ENCODE measurements around the gene ERC2. TPM values are rescaled to one million over a fixed set of nuclear protein-coding genes. Genes with fewer than 3 reads are reported as not detected.

The ERC2 gene
- polyA plus RNA-seq, 1 experiment: 0.07 TPM

- H3K4me3 ChIP-seq (ENCODE audit: low read depth, low read length): no peak overlapping the region
- POLR2A ChIA-PET: interaction anchor here (1.1 kb wide), 1 partner anchor 111 kb away, joined by 11 read pairs; the partner anchor contains the start of gene WNT5A
- CTCF ChIA-PET: interaction anchor here (0.8 to 1.3 kb wide), 2 partner anchors 10 to 12 kb away, joined by 3 read pairs; no protein-coding TSS in a partner anchor
- TF ChIP-seq, protein P1, sequence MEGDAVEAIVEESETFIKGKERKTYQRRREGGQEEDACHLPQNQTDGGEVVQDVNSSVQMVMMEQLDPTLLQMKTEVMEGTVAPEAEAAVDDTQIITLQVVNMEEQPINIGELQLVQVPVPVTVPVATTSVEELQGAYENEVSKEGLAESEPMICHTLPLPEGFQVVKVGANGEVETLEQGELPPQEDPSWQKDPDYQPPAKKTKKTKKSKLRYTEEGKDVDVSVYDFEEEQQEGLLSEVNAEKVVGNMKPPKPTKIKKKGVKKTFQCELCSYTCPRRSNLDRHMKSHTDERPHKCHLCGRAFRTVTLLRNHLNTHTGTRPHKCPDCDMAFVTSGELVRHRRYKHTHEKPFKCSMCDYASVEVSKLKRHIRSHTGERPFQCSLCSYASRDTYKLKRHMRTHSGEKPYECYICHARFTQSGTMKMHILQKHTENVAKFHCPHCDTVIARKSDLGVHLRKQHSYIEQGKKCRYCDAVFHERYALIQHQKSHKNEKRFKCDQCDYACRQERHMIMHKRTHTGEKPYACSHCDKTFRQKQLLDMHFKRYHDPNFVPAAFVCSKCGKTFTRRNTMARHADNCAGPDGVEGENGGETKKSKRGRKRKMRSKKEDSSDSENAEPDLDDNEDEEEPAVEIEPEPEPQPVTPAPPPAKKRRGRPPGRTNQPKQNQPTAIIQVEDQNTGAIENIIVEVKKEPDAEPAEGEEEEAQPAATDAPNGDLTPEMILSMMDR (IDR thresholded peaks at IDR 0.05; ENCODE audit: insufficient read depth, low read depth, low read length): no peak
- H3K27me3 ChIP-seq (ENCODE audit: control insufficient read depth, insufficient read depth, low read length): peaks cover 6% of the 10 kb centered on the region
- DNase-seq (ENCODE audit: low read depth): no peak
- H3K36me3 ChIP-seq (ENCODE audit: control insufficient read depth, insufficient read depth, low read length): no peaks in the 10 kb centered on the region
Measured at GRCh38 chr3:55598224-55598623, 870.0 kb downstream of the ERC2 start.

DNA sequence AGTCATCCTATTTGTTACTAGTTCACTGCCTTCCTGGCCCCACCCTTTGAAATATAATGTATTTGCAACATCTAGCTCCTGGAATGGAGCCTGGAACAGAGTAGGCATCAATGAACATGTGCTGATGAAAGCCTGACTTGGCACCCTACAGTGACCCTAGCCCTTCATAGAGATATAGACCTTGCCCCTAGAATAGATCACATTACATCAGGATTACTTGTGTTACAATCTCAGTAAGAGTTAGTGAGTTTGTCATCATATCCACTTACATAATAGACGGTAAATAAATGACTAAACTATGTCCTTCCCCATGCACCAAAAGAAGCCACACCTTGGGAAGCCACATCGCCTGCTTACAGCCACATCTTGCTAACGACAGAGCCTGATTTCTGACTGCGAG lies 870.6 kb downstream of the ERC2 start:
- POLR2A ChIA-PET: no interaction called here
- Histone ChIP-seq H3K27me3 (ENCODE audit: control insufficient read depth, insufficient read depth, low read length) (peaks cover 8% of the 10 kb centered on the region), H3K36me3 (ENCODE audit: control insufficient read depth, insufficient read depth, low read length) (no peaks in the 10 kb centered on the region), H3K4me3 (ENCODE audit: low read depth, low read length) (no peak overlapping the region)
- DNase-seq (ENCODE audit: low read depth): no peak
- CTCF ChIA-PET: interaction anchor here (0.8 kb wide), 1 partner anchor 12 kb away, joined by 3 read pairs; no protein-coding TSS in a partner anchor
- TF ChIP-seq, protein P1 (IDR thresholded peaks at IDR 0.05; ENCODE audit: insufficient read depth, low read depth, low read length): no peak

- POLR2A ChIA-PET: no interaction called here
Measured at GRCh38 chr3:55596212-55596611, 872.1 kb downstream of the ERC2 start.

GRCh38 chr3:55595420-55595819 lies 872.8 kb downstream of the ERC2 start:
- TF ChIP-seq, protein P1 (IDR thresholded peaks at IDR 0.05; ENCODE audit: insufficient read depth, low read depth, low read length): no peak
- Histone ChIP-seq H3K27me3 (ENCODE audit: control insufficient read depth, insufficient read depth, low read length) (peaks cover 4% of the 10 kb centered on the region; the same call in 1 of the 2 replicates), H3K4me3 (ENCODE audit: low read depth, low read length) (no peak overlapping the region), H3K36me3 (ENCODE audit: control insufficient read depth, insufficient read depth, low read length) (no peaks in the 10 kb centered on the region)
- ChIA-PET CTCF (no interaction called here), POLR2A (no interaction called here)
- no peak for DNase-seq (ENCODE audit: low read depth)

More at GRCh38 chr3:55596212-55596611, 872.1 kb downstream of the ERC2 start:
- CTCF ChIA-PET: interaction anchor here (1.4 kb wide), 1 partner anchor 14 kb away, joined by 5 read pairs; no protein-coding TSS in a partner anchor
- TF ChIP-seq, protein P1 (IDR thresholded peaks at IDR 0.05; ENCODE audit: insufficient read depth, low read depth, low read length): no peak
- Histone ChIP-seq H3K27me3 (ENCODE audit: control insufficient read depth, insufficient read depth, low read length) (peaks cover 6% of the 10 kb centered on the region), H3K36me3 (ENCODE audit: control insufficient read depth, insufficient read depth, low read length) (no peaks in the 10 kb centered on the region), H3K4me3 (ENCODE audit: low read depth, low read length) (no peak overlapping the region)
- no peak for DNase-seq (ENCODE audit: low read depth)

- TF ChIP-seq, protein P1 (IDR thresholded peaks at IDR 0.05; ENCODE audit: insufficient read depth, low read depth, low read length): no peak
- CTCF ChIA-PET: interaction anchor here (0.5 to 0.9 kb wide), 2 partner anchors 17 to 130 kb away, joined by 3 read pairs; no protein-coding TSS in a partner anchor
- no peak for DNase-seq (ENCODE audit: low read depth)
- POLR2A ChIA-PET: no interaction called here
- Histone ChIP-seq H3K4me3 (ENCODE audit: low read depth, low read length) (no peak overlapping the region), H3K27me3 (ENCODE audit: control insufficient read depth, insufficient read depth, low read length) (peaks cover 4% of the 10 kb centered on the region; the same call in 1 of the 2 replicates), H3K36me3 (ENCODE audit: control insufficient read depth, insufficient read depth, low read length) (no peaks in the 10 kb centered on the region)
Measured at GRCh38 chr3:55592572-55592971, 875.7 kb downstream of the ERC2 start.
